ENCODE measurements around the gene PLA2G12A. TPM values are rescaled to one million over a fixed set of nuclear protein-coding genes. Genes with fewer than 3 reads are reported as not detected.
"Not testable (repeated sequence)": the region's sequence is repeated elsewhere in the genome, so short reads cannot be mapped to it uniquely, and the experiment has no call there.

PLA2G12A gene
- total and polyA plus RNA-seq, 4 donors = 10.3 to 34.5 (median 22.6) TPM

GRCh38 chr4:109699553-109700225 lies 30.2 kb downstream of the PLA2G12A start:
- intact Hi-C loops (cut with DNase I) = loop anchor here (5.0 to 10.0 kb wide), 2 partner anchors 118 to 265 kb away; partner anchors contain the start of genes GAR1 (in 1 of the 2) and SEC24B (in 1 of the 2)
- Histone ChIP-seq H3K27ac (ENCODE audit: low read depth in 1 of 2, low read length in 2 of 2) (no peak overlapping the region), H3K27me3 (ENCODE audit: control insufficient read depth in 1 of 2, insufficient read depth in 2 of 2, low read length in 1 of 2) (no peaks in the 10 kb centered on the region), H3K9me3 (ENCODE audit: control insufficient read depth, low read length) (no peaks in the 10 kb centered on the region), H3K4me1 (ENCODE audit: control insufficient read depth in 1 of 2, insufficient read depth in 2 of 2, low read length in 2 of 2) (peaks cover 0 to 7% of the 10 kb centered on the region in 2 donors), H3K36me3 (ENCODE audit: control insufficient read depth in 1 of 2, insufficient read depth in 2 of 2, low read length in 1 of 2) (peaks cover 0 to 2% of the 10 kb centered on the region in 2 donors), H3K4me3 (ENCODE audit: low read length in 2 of 2) (no peak overlapping the region)
- 91 to 92% methylated on average over 8 of the region's 8 CpGs for WGBS, 2 donors
- no peak for ATAC-seq (ENCODE audit: low FRiP score)
- DNase-seq = no peak

- WGBS, 2 donors = 100% methylated on average over 1 of the region's 1 CpG
- Histone ChIP-seq H3K9me3 (ENCODE audit: control insufficient read depth, low read length) (no peaks in the 10 kb centered on the region), H3K27me3 (ENCODE audit: control insufficient read depth in 1 of 2, insufficient read depth in 2 of 2, low read length in 1 of 2) (no peaks in the 10 kb centered on the region), H3K4me3 (ENCODE audit: low read length in 2 of 2) (no peak overlapping the region), H3K4me1 (ENCODE audit: control insufficient read depth in 1 of 2, insufficient read depth in 2 of 2, low read length in 2 of 2) (peaks cover 0 to 7% of the 10 kb centered on the region in 2 donors), H3K36me3 (ENCODE audit: control insufficient read depth in 1 of 2, insufficient read depth in 2 of 2, low read length in 1 of 2) (peaks cover 0 to 2% of the 10 kb centered on the region in 2 donors), H3K27ac (ENCODE audit: low read depth in 1 of 2, low read length in 2 of 2) (no peak overlapping the region)
- ATAC-seq (ENCODE audit: low FRiP score) (no peak), DNase-seq (no peak)
- intact Hi-C loops (cut with DNase I) = no loop called here
Measured at GRCh38 chr4:109698656-109699055, 31.2 kb downstream of the PLA2G12A start.

- Histone ChIP-seq H3K27me3 (ENCODE audit: control insufficient read depth in 1 of 2, insufficient read depth in 2 of 2, low read length in 1 of 2) (no peaks in the 10 kb centered on the region), H3K4me3 (ENCODE audit: low read length in 2 of 2) (no peak overlapping the region), H3K36me3 (ENCODE audit: control insufficient read depth in 1 of 2, insufficient read depth in 2 of 2, low read length in 1 of 2) (peaks cover 14 to 15% of the 10 kb centered on the region in 2 donors), H3K9me3 (ENCODE audit: control insufficient read depth, low read length) (no peaks in the 10 kb centered on the region), H3K27ac (ENCODE audit: low read depth in 1 of 2, low read length in 2 of 2) (no peak overlapping the region), H3K4me1 (ENCODE audit: control insufficient read depth in 1 of 2, insufficient read depth in 2 of 2, low read length in 2 of 2) (no peaks in the 10 kb centered on the region)
- WGBS, 2 donors = 78 to 98% methylated on average over 1 of the region's 1 CpG
- intact Hi-C loops (cut with DNase I) = no loop called here
- DNase-seq = no peak
- no peak for ATAC-seq (ENCODE audit: low FRiP score)
Measured at GRCh38 chr4:109691411-109691920, 38.4 kb downstream of the PLA2G12A start.

GRCh38 chr4:109690690-109691410 lies 39.0 kb downstream of the PLA2G12A start:
- H3K27me3 ChIP-seq (ENCODE audit: control insufficient read depth in 1 of 2, insufficient read depth in 2 of 2, low read length in 1 of 2) = no peaks in the 10 kb centered on the region
- H3K27ac ChIP-seq (ENCODE audit: low read depth in 1 of 2, low read length in 2 of 2) = no peak overlapping the region
- 91 to 95% methylated on average over 6 of the region's 6 CpGs for WGBS, 2 donors
- ATAC-seq (ENCODE audit: low FRiP score) = no peak
- intact Hi-C loops (cut with DNase I) = no loop called here
- H3K9me3 ChIP-seq (ENCODE audit: control insufficient read depth, low read length) = no peaks in the 10 kb centered on the region
- no peak overlapping the region for H3K4me3 ChIP-seq (ENCODE audit: low read length in 2 of 2)
- H3K4me1 ChIP-seq (ENCODE audit: control insufficient read depth in 1 of 2, insufficient read depth in 2 of 2, low read length in 2 of 2) = no peaks in the 10 kb centered on the region
- no peak for DNase-seq
- peaks cover 13 to 15% of the 10 kb centered on the region in 2 donors for H3K36me3 ChIP-seq (ENCODE audit: control insufficient read depth in 1 of 2, insufficient read depth in 2 of 2, low read length in 1 of 2)

GRCh38 chr4:109684727-109685126 lies 45.1 kb downstream of the PLA2G12A start:
- peaks cover 0 to 5% of the 10 kb centered on the region in 2 donors for H3K36me3 ChIP-seq (ENCODE audit: control insufficient read depth in 1 of 2, insufficient read depth in 2 of 2, low read length in 1 of 2)
- H3K9me3 ChIP-seq (ENCODE audit: control insufficient read depth, low read length) = peaks cover 1% of the 10 kb centered on the region
- intact Hi-C loops (cut with DNase I) = no loop called here
- DNase-seq (no peak), ATAC-seq (ENCODE audit: low FRiP score) (no peak)
- H3K4me1 ChIP-seq (ENCODE audit: control insufficient read depth in 1 of 2, insufficient read depth in 2 of 2, low read length in 2 of 2) = no peaks in the 10 kb centered on the region
- no peak overlapping the region for H3K27ac ChIP-seq (ENCODE audit: low read depth in 1 of 2, low read length in 2 of 2)
- no peak overlapping the region for H3K4me3 ChIP-seq (ENCODE audit: low read length in 2 of 2)
- H3K27me3 ChIP-seq (ENCODE audit: control insufficient read depth in 1 of 2, insufficient read depth in 2 of 2, low read length in 1 of 2) = no peaks in the 10 kb centered on the region

- no peak for DNase-seq
- H3K9me3 ChIP-seq (ENCODE audit: control insufficient read depth, low read length) = peaks cover 1% of the 10 kb centered on the region
- peaks cover 0 to 5% of the 10 kb centered on the region in 2 donors for H3K36me3 ChIP-seq (ENCODE audit: control insufficient read depth in 1 of 2, insufficient read depth in 2 of 2, low read length in 1 of 2)
Measured at GRCh38 chr4:109683621-109684253, 46.1 kb downstream of the PLA2G12A start.

GRCh38 chr4:109682875-109683274 lies 47.0 kb downstream of the PLA2G12A start:
- Histone ChIP-seq H3K27ac (ENCODE audit: low read depth in 1 of 2, low read length in 2 of 2) (no peak overlapping the region), H3K36me3 (ENCODE audit: control insufficient read depth in 1 of 2, insufficient read depth in 2 of 2, low read length in 1 of 2) (peaks cover 0 to 4% of the 10 kb centered on the region in 2 donors), H3K4me3 (ENCODE audit: low read length in 2 of 2) (no peak overlapping the region), H3K27me3 (ENCODE audit: control insufficient read depth in 1 of 2, insufficient read depth in 2 of 2, low read length in 1 of 2) (no peaks in the 10 kb centered on the region), H3K9me3 (ENCODE audit: control insufficient read depth, low read length) (peaks cover 1% of the 10 kb centered on the region), H3K4me1 (ENCODE audit: control insufficient read depth in 1 of 2, insufficient read depth in 2 of 2, low read length in 2 of 2) (no peaks in the 10 kb centered on the region)
- DNase-seq = no peak
- 93 to 94% methylated on average over 2 of the region's 2 CpGs for WGBS, 2 donors
- intact Hi-C loops (cut with DNase I) = no loop called here
- ATAC-seq (ENCODE audit: low FRiP score) = no peak

More at GRCh38 chr4:109683621-109684253, 46.1 kb downstream of the PLA2G12A start:
- intact Hi-C loops (cut with DNase I) = no loop called here
- Histone ChIP-seq H3K27me3 (ENCODE audit: control insufficient read depth in 1 of 2, insufficient read depth in 2 of 2, low read length in 1 of 2) (no peaks in the 10 kb centered on the region), H3K4me3 (ENCODE audit: low read length in 2 of 2) (no peak overlapping the region), H3K4me1 (ENCODE audit: control insufficient read depth in 1 of 2, insufficient read depth in 2 of 2, low read length in 2 of 2) (no peaks in the 10 kb centered on the region), H3K27ac (ENCODE audit: low read depth in 1 of 2, low read length in 2 of 2) (no peak overlapping the region)
- 93 to 98% methylated on average over 5 to 6 of the region's 6 CpGs for WGBS, 2 donors
- ATAC-seq (ENCODE audit: low FRiP score) = no peak

- H3K4me3 ChIP-seq (ENCODE audit: low read length in 2 of 2); H3K4me1 ChIP-seq (ENCODE audit: control insufficient read depth in 1 of 2, insufficient read depth in 2 of 2, low read length in 2 of 2); DNase-seq; H3K36me3 ChIP-seq (ENCODE audit: control insufficient read depth in 1 of 2, insufficient read depth in 2 of 2, low read length in 1 of 2); H3K27ac ChIP-seq (ENCODE audit: low read depth in 1 of 2, low read length in 2 of 2); ATAC-seq (ENCODE audit: low FRiP score); H3K27me3 ChIP-seq (ENCODE audit: control insufficient read depth in 1 of 2, insufficient read depth in 2 of 2, low read length in 1 of 2); H3K9me3 ChIP-seq (ENCODE audit: control insufficient read depth, low read length); intact Hi-C loops (cut with DNase I): not testable (repeated sequence)
- WGBS, 2 donors = 97% methylated on average over 13 to 14 of the region's 14 CpGs
Measured at GRCh38 chr4:109678925-109679324, 50.9 kb downstream of the PLA2G12A start.

Measured in aorta (tissue), 5 donors.